Right lobe of liver (tissue), 4 donors: Measurements from ENCODE around the gene CSRNP2.

Source experiments
- POLR2A ChIP-seq: fragments of 450-650 bp; IDR thresholded peaks from one replicate; pipeline ENCODE4 v1.6.1; 2017; ENCODE audit warnings: antibody characterized with exemption, mild to moderate bottlenecking
- TF ChIP-seq, protein P1 (sequence below), 4 donors: fragments of 200-600 bp in 3 of 4; fragments of 450-650 bp in 1 of 4; IDR thresholded peaks; one replicate each; pipeline versions ENCODE4 v1.5.1 to v1.8.0; 2016 to 2022; ENCODE audit warnings: antibody characterized with exemption in 4 of 4, mild to moderate bottlenecking in 2 of 4
- donor health status: DM: no; HTN: no; CAD: no.
- donor health status: DM: no; HTN: no; CAD: no.
- donor health status: DM: no; HTN: yes; CAD: no.

- TF ChIP-seq, protein P1, sequence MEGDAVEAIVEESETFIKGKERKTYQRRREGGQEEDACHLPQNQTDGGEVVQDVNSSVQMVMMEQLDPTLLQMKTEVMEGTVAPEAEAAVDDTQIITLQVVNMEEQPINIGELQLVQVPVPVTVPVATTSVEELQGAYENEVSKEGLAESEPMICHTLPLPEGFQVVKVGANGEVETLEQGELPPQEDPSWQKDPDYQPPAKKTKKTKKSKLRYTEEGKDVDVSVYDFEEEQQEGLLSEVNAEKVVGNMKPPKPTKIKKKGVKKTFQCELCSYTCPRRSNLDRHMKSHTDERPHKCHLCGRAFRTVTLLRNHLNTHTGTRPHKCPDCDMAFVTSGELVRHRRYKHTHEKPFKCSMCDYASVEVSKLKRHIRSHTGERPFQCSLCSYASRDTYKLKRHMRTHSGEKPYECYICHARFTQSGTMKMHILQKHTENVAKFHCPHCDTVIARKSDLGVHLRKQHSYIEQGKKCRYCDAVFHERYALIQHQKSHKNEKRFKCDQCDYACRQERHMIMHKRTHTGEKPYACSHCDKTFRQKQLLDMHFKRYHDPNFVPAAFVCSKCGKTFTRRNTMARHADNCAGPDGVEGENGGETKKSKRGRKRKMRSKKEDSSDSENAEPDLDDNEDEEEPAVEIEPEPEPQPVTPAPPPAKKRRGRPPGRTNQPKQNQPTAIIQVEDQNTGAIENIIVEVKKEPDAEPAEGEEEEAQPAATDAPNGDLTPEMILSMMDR (IDR thresholded peaks at IDR 0.05) = no peak
- TF ChIP-seq POLR2A = no peak
Observed at GRCh38 chr12:51131745-51132521, 48.5 kb upstream of the CSRNP2 start.
